H9 (cell line): Measurements from ENCODE around the gene ZMYND8. TPM values are rescaled to one million over a fixed set of nuclear protein-coding genes. Genes with fewer than 3 reads are reported as not detected.

Experiments used
- DNase-seq: peaks from one replicate; pipeline ENCODE4 v3.0.0-alpha.2; 2017
- H2AFZ ChIP-seq: one replicate; pipeline ENCODE4 v1.6.1; 2013; ENCODE audit warnings: mild to moderate bottlenecking, low read length, control low read depth, moderate library complexity
- H2AK5ac ChIP-seq: 2 replicates; pipeline ENCODE4 v1.6.1; 2013; ENCODE audit warnings: low read length, control low read depth, mixed read lengths; ENCODE audit not compliant: insufficient read length
- H2BK120ac ChIP-seq: one replicate; pipeline ENCODE4 v1.6.1; 2013; ENCODE audit warnings: low read depth, mild to moderate bottlenecking, low read length, control low read depth, inconsistent platforms; ENCODE audit not compliant: poor library complexity, severe bottlenecking
- H2BK12ac ChIP-seq: 2 replicates; pipeline ENCODE4 v1.6.1; 2013; ENCODE audit warnings: low read length, control low read depth, mixed read lengths, low read depth; ENCODE audit not compliant: insufficient read length
- H2BK15ac ChIP-seq: 2 replicates; pipeline ENCODE4 v1.6.1; 2013; ENCODE audit warnings: low read depth, low read length, control low read depth
- H2BK20ac ChIP-seq: one replicate; pipeline ENCODE4 v1.6.1; 2013; ENCODE audit warnings: low read depth, mild to moderate bottlenecking, low read length, control low read depth, inconsistent platforms; ENCODE audit not compliant: poor library complexity, severe bottlenecking
- H2BK5ac ChIP-seq: 2 replicates; pipeline ENCODE4 v1.6.1; 2013; ENCODE audit warnings: low read length, control low read depth, mixed read lengths; ENCODE audit not compliant: insufficient read length
- H3K14ac ChIP-seq: 2 replicates; pipeline ENCODE4 v1.6.1; 2013; ENCODE audit warnings: low read length, control low read depth; ENCODE audit not compliant: insufficient read depth
- H3K18ac ChIP-seq: 2 replicates; pipeline ENCODE4 v1.6.1; 2013; ENCODE audit warnings: low read depth, mild to moderate bottlenecking, mixed read lengths, low read length, control low read depth; ENCODE audit not compliant: insufficient read length
- H3K23ac ChIP-seq: 2 replicates; pipeline ENCODE4 v1.6.1; 2013; ENCODE audit warnings: low read length, control low read depth, mixed read lengths, low read depth; ENCODE audit not compliant: insufficient read length
- H3K23me2 ChIP-seq: 2 replicates; pipeline ENCODE4 v1.6.1; 2013; ENCODE audit warnings: low read depth, mild to moderate bottlenecking, mixed read lengths, low read length, control low read depth; ENCODE audit not compliant: insufficient read length, poor library complexity, severe bottlenecking
- H3K27ac ChIP-seq: 2 replicates; pipeline ENCODE4 v1.5.1; 2013; ENCODE audit warnings: low read length, control low read depth, mixed read lengths, low read depth; ENCODE audit not compliant: insufficient read length
- H3K27me3 ChIP-seq: 2 replicates; pipeline ENCODE4 v1.6.1; 2013; ENCODE audit warnings: low read length, control low read depth, inconsistent platforms; ENCODE audit not compliant: insufficient read depth
- H3K4ac ChIP-seq: 2 replicates; pipeline ENCODE4 v1.6.1; 2013; ENCODE audit warnings: low read depth, mild to moderate bottlenecking, control low read depth, inconsistent platforms, low read length, moderate library complexity
- H3K4me1 ChIP-seq: 2 replicates; pipeline ENCODE4 v1.6.1; 2013; ENCODE audit warnings: low read length, control low read depth, inconsistent platforms; ENCODE audit not compliant: insufficient read depth
- H3K4me2 ChIP-seq: 2 replicates; pipeline ENCODE4 v1.6.1; 2013; ENCODE audit warnings: low read length, control low read depth, mixed read lengths; ENCODE audit not compliant: insufficient read length, insufficient read depth
- H3K56ac ChIP-seq: 2 replicates; pipeline ENCODE4 v1.6.1; 2013; ENCODE audit warnings: low read depth, mild to moderate bottlenecking, mixed read lengths, low read length, control low read depth; ENCODE audit not compliant: insufficient read length
- H3K79me1 ChIP-seq: 2 replicates; pipeline ENCODE4 v1.6.1; 2013; ENCODE audit warnings: low read depth, mild to moderate bottlenecking, moderate library complexity, low read length, control low read depth, inconsistent platforms; ENCODE audit not compliant: insufficient read depth, poor library complexity, severe bottlenecking
- H3K79me2 ChIP-seq: 2 replicates; pipeline ENCODE4 v1.6.1; 2013; ENCODE audit warnings: low read length, control low read depth, inconsistent platforms; ENCODE audit not compliant: insufficient read depth
- H3K9ac ChIP-seq: 2 replicates; pipeline ENCODE4 v1.6.1; 2013; ENCODE audit warnings: low read length, control low read depth, mixed read lengths; ENCODE audit not compliant: insufficient read length; ENCODE audit errors: extremely low read depth
- H3K9me3 ChIP-seq: one replicate; pipeline ENCODE4 v1.6.1; 2013; ENCODE audit warnings: low read depth, low read length, inconsistent platforms; ENCODE audit not compliant: control insufficient read depth
- H3T11ph ChIP-seq: one replicate; pipeline ENCODE4 v1.6.1; 2013; ENCODE audit warnings: mild to moderate bottlenecking, low read length, control low read depth, inconsistent platforms
- H4K20me1 ChIP-seq: one replicate; pipeline ENCODE4 v1.6.1; 2013; ENCODE audit not compliant: control insufficient read depth, insufficient read length, insufficient read depth
- H4K5ac ChIP-seq: 2 replicates; pipeline ENCODE4 v1.6.1; 2013; ENCODE audit warnings: low read depth, mild to moderate bottlenecking, mixed read lengths, low read length, control low read depth; ENCODE audit not compliant: insufficient read length
- H4K8ac ChIP-seq: replicated peaks from 2 replicates; pipeline ENCODE4 v1.6.1; 2013; ENCODE audit warnings: low read length, control low read depth, mixed read lengths, low read depth; ENCODE audit not compliant: insufficient read length
- H4K91ac ChIP-seq: 2 replicates; pipeline ENCODE4 v1.6.1; 2013; ENCODE audit warnings: low read depth, mild to moderate bottlenecking, moderate library complexity, mixed read lengths, low read length, control low read depth; ENCODE audit not compliant: insufficient read length
- H3K27ac Mint-ChIP-seq, 3 experiments: 2 replicates in 2 of 3; 3 replicates in 1 of 3; pipeline ENCODE4 v1.8.0; 2020 to 2021; ENCODE audit warnings: mixed read lengths in 3 of 3, mild to moderate bottlenecking in 1 of 3, moderate library complexity in 1 of 3
- H3K27me3 Mint-ChIP-seq: 2 replicates; pipeline ENCODE4 v1.8.0; 2021; ENCODE audit warnings: low read depth, mild to moderate bottlenecking, moderate library complexity, mixed read lengths
- H3K36me3 Mint-ChIP-seq, 3 experiments: 2 replicates in 2 of 3; 3 replicates in 1 of 3; pipeline ENCODE4 v1.8.0; 2020 to 2021; ENCODE audit warnings: low read depth in 3 of 3, mixed read lengths in 3 of 3; ENCODE audit not compliant: insufficient read depth in 1 of 3
- H3K4me1 Mint-ChIP-seq, 2 experiments: 2 replicates each; pipeline ENCODE4 v1.8.0; 2020; ENCODE audit warnings: mixed read lengths in 2 of 2
- H3K4me3 Mint-ChIP-seq, 2 experiments: 2 replicates in 1 of 2; 3 replicates in 1 of 2; pipeline ENCODE4 v1.8.0; 2020 to 2021; ENCODE audit warnings: mild to moderate bottlenecking in 2 of 2, mixed read lengths in 2 of 2, moderate library complexity in 1 of 2
- H3K9me3 Mint-ChIP-seq, 2 experiments: 2 replicates in 1 of 2; 3 replicates in 1 of 2; pipeline ENCODE4 v1.8.0; 2020; ENCODE audit warnings: mild to moderate bottlenecking in 2 of 2, mixed read lengths in 2 of 2, moderate library complexity in 1 of 2
- WGBS: extraction: QIAGEN DNeasy Blood & Tissue Kit; methylation state at CpG from one replicate; pipeline ENCODE4 v1.1.7; 2013; ENCODE audit warnings: missing lambda C conversion rate, low lambda C conversion rate, mixed read lengths; ENCODE audit not compliant: insufficient read length; ENCODE audit errors: extremely low coverage; 5-methylcytosine and 5-hydroxymethylcytosine counted together
- total RNA-seq: library from RNA; stranded (reverse); gene quantifications from 2 replicates; pipeline ENCODE4 v1.2.1, GENCODE V29; 2021
- TF ChIP-seq, protein P1 (sequence below): fragments of 200-600 bp; sonication (generic); conservative IDR thresholded peaks from 3 replicates; pipeline ENCODE4 v1.8.0; 2021; ENCODE audit warnings: antibody characterized with exemption, mild to moderate bottlenecking

The ZMYND8 gene
- total RNA-seq, 1 experiment from 2014 or later: 158 TPM

DNA sequence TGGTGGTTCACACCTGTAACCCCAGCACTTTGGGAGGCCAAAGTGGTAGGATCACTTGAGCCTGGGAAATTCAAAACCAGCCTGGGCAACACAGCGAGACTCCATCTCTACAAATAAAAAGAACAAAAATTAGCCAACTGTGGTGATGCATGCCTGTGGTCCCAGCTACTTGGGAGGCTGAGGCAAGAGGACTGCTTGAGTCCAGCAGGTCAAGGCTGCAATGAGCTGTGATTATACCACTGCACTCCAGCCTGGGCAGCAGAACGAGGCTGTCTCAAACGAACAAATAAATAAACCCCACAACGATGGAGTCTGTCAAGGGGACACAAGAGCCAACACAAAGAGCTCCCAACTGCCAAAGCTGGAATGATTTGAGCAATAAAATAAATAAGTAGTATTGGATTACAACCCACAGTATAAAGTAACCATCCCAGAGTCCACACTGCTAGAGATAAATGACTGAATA is 13.5 kb downstream of the ZMYND8 start:
- Histone ChIP-seq H3K23me2 (no peaks in the 10 kb centered on the region), H3K79me2 (peaks cover 74% of the 10 kb centered on the region), H3K18ac (no peak overlapping the region), H3K79me1 (peaks cover 8% of the 10 kb centered on the region), H3K23ac (no peak overlapping the region), H3K4ac (no peak overlapping the region), H3K27me3 (no peaks in the 10 kb centered on the region), H4K8ac (no peak overlapping the region), H3T11ph (no peak overlapping the region), H2BK12ac (no peak overlapping the region), H2BK120ac (no peak overlapping the region), H3K56ac (no peak overlapping the region), H3K9ac (no peak overlapping the region), H3K4me1 (peaks cover 18% of the 10 kb centered on the region; the same call in 1 of the 2 replicates), H3K9me3 (no peaks in the 10 kb centered on the region), H2AFZ (no peak overlapping the region), H2BK5ac (no peak overlapping the region), H3K14ac (no peak overlapping the region), H4K5ac (no peak overlapping the region), H4K91ac (no peak overlapping the region), H2AK5ac (no peak overlapping the region), H2BK20ac (no peak overlapping the region), H2BK15ac (no peak overlapping the region), H3K4me2 (no peak overlapping the region), H3K27ac (no peak overlapping the region), H4K20me1 (peaks cover 2% of the 10 kb centered on the region)
- Mint-ChIP-seq H3K27me3 (no peaks in the 10 kb centered on the region), H3K4me3 (no peak overlapping the region), H3K4me1 (peaks cover 29 to 35% of the 10 kb centered on the region in 2 experiments), H3K27ac (peak overlapping the region; percentile 61 to 90 (median 87); a peak in 4 of 7 replicates), H3K36me3 (peaks cover 49 to 78% (median 60%) of the 10 kb centered on the region in 3 experiments), H3K9me3 (no peaks in the 10 kb centered on the region)
- no peak for DNase-seq
- TF ChIP-seq, protein P1, sequence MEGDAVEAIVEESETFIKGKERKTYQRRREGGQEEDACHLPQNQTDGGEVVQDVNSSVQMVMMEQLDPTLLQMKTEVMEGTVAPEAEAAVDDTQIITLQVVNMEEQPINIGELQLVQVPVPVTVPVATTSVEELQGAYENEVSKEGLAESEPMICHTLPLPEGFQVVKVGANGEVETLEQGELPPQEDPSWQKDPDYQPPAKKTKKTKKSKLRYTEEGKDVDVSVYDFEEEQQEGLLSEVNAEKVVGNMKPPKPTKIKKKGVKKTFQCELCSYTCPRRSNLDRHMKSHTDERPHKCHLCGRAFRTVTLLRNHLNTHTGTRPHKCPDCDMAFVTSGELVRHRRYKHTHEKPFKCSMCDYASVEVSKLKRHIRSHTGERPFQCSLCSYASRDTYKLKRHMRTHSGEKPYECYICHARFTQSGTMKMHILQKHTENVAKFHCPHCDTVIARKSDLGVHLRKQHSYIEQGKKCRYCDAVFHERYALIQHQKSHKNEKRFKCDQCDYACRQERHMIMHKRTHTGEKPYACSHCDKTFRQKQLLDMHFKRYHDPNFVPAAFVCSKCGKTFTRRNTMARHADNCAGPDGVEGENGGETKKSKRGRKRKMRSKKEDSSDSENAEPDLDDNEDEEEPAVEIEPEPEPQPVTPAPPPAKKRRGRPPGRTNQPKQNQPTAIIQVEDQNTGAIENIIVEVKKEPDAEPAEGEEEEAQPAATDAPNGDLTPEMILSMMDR: no peak
- no CpG with 5 or more reads among the region's 4 CpGs for WGBS
